A673 (cell line): ENCODE results near the gene PTPRK.

Experiments
- EZH2 ChIP-seq: fragments of 200-600 bp; sonication (generic); IDR thresholded peaks from 2 replicates; pipeline ENCODE4 v1.6.1; 2017; ENCODE audit warnings: borderline replicate concordance, low read depth, mild to moderate bottlenecking, mixed read lengths, antibody characterized with exemption, low read length; ENCODE audit not compliant: poor library complexity, severe bottlenecking
- TF ChIP-seq, protein P1 (sequence below): fragments of 300-800, 200-600 bp; sonication (generic); conservative IDR thresholded peaks from 2 replicates; pipeline ENCODE4 v1.5.1; 2017; ENCODE audit warnings: low read depth, mild to moderate bottlenecking, antibody characterized with exemption, low read length, moderate library complexity, mixed read lengths

DNA sequence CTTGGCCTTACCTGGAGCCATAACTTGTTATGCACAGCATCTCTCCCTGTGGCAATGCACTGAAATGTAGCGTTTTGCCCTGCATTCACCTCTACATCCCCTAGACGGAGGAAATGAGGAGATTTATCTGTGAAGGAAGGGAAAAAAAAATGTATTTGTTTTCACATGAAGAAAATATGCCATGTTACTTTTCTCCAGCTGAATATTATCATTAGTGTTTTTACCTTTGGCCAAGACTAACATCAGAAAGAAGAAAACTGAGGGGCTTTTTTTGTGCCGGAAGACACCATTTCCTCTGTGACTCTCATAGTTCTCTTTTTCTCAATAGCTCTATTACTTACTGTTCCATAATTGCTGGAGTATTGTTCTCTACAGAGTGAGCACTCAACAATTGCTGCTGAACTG lies 280.4 kb downstream of the PTPRK start:
- TF ChIP-seq, protein P1, sequence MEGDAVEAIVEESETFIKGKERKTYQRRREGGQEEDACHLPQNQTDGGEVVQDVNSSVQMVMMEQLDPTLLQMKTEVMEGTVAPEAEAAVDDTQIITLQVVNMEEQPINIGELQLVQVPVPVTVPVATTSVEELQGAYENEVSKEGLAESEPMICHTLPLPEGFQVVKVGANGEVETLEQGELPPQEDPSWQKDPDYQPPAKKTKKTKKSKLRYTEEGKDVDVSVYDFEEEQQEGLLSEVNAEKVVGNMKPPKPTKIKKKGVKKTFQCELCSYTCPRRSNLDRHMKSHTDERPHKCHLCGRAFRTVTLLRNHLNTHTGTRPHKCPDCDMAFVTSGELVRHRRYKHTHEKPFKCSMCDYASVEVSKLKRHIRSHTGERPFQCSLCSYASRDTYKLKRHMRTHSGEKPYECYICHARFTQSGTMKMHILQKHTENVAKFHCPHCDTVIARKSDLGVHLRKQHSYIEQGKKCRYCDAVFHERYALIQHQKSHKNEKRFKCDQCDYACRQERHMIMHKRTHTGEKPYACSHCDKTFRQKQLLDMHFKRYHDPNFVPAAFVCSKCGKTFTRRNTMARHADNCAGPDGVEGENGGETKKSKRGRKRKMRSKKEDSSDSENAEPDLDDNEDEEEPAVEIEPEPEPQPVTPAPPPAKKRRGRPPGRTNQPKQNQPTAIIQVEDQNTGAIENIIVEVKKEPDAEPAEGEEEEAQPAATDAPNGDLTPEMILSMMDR: no peak
- TF ChIP-seq EZH2: no peak
